ENCODE data around the gene STK11IP.

DNA sequence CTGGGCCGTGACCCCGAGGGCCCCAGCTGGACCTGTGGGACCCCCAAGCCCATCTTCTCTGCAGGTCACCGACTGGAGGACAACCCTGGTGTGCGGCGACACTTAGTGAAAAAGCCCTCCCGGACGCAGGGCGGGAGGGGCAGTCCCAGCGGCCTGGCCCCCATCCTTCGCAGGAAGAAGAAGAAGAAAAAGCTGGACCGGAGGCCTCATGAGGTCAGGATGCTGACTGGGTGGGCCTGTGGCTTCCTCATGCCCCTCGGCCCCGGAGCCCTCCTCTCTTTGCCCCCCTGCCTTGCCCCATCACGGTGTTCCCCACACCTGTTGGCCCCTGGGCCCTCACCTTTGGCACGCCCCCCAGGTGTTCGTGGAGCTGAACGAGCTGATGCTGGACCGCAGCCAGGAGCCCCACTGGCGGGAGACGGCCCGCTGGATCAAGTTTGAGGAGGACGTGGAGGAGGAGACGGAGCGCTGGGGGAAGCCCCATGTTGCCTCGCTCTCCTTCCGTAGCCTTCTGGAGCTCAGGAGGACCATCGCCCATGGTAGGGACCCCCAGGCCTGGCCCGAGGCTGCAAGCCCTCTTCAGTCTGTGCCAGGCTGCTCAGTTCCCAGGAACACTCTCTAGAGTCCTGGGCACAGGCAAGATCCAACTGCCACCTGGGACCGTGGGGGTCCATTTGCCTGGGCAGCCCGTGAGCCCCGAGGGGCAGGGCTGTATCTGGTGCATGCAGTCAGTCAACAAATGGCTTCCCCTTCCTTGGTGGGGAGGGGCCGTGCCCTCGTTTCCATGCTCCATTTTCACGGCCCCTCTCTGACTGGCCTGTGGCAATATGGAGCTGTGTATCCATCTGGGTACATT lies 34.5 kb downstream of the STK11IP start:
- TF ChIP-seq, protein P1, sequence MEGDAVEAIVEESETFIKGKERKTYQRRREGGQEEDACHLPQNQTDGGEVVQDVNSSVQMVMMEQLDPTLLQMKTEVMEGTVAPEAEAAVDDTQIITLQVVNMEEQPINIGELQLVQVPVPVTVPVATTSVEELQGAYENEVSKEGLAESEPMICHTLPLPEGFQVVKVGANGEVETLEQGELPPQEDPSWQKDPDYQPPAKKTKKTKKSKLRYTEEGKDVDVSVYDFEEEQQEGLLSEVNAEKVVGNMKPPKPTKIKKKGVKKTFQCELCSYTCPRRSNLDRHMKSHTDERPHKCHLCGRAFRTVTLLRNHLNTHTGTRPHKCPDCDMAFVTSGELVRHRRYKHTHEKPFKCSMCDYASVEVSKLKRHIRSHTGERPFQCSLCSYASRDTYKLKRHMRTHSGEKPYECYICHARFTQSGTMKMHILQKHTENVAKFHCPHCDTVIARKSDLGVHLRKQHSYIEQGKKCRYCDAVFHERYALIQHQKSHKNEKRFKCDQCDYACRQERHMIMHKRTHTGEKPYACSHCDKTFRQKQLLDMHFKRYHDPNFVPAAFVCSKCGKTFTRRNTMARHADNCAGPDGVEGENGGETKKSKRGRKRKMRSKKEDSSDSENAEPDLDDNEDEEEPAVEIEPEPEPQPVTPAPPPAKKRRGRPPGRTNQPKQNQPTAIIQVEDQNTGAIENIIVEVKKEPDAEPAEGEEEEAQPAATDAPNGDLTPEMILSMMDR (IDR thresholded peaks at IDR 0.05), result no peak
- no peak for TF ChIP-seq POLR2AphosphoS5 (IDR thresholded peaks at IDR 0.05)
- no peak for TF ChIP-seq POLR2A (IDR thresholded peaks at IDR 0.05)
